ENCODE measurements around the gene PNMA8B.

Gene PNMA8B

GRCh38 chr19:46493236-46494145 is 2.2 kb downstream of the PNMA8B start:
- no peak overlapping the region; the same call in 1 of the 2 replicates for H3K4me3 ChIP-seq (ENCODE audit: control insufficient read depth, low read depth, low read length)
- no peak for DNase-seq (ENCODE audit: low read depth)

GRCh38 chr19:46492841-46493235 is 2.8 kb downstream of the PNMA8B start:
- no peak for TF ChIP-seq CTCF (IDR thresholded peaks at IDR 0.05; ENCODE audit: control insufficient read depth, insufficient read depth, low read depth, low read length, missing control alignments)
- DNase-seq (ENCODE audit: low read depth): no peak
- no peak overlapping the region for H3K4me3 ChIP-seq (ENCODE audit: control insufficient read depth, low read depth, low read length)

More at GRCh38 chr19:46493236-46494145, 2.2 kb downstream of the PNMA8B start:
- no peak for TF ChIP-seq CTCF (IDR thresholded peaks at IDR 0.05; ENCODE audit: control insufficient read depth, insufficient read depth, low read depth, low read length, missing control alignments)

GRCh38 chr19:46491975-46492682 is 3.5 kb downstream of the PNMA8B start:
- DNase-seq (ENCODE audit: low read depth): no peak
- H3K4me3 ChIP-seq (ENCODE audit: control insufficient read depth, low read depth, low read length): no peak overlapping the region
- TF ChIP-seq CTCF (IDR thresholded peaks at IDR 0.05; ENCODE audit: control insufficient read depth, insufficient read depth, low read depth, low read length, missing control alignments): no peak

- no peak overlapping the region for H3K4me3 ChIP-seq (ENCODE audit: control insufficient read depth, low read depth, low read length)
- no peak for TF ChIP-seq CTCF (IDR thresholded peaks at IDR 0.05; ENCODE audit: control insufficient read depth, insufficient read depth, low read depth, low read length, missing control alignments)
- no peak for DNase-seq (ENCODE audit: low read depth)
Observed at GRCh38 chr19:46490774-46491173, 4.9 kb downstream of the PNMA8B start.

GRCh38 chr19:46489445-46490272 is 6.0 kb downstream of the PNMA8B start:
- no peak for DNase-seq (ENCODE audit: low read depth)
- TF ChIP-seq CTCF (IDR thresholded peaks at IDR 0.05; ENCODE audit: control insufficient read depth, insufficient read depth, low read depth, low read length, missing control alignments): peak; percentile 35
- no peak overlapping the region for H3K4me3 ChIP-seq (ENCODE audit: control insufficient read depth, low read depth, low read length)

GRCh38 chr19:46488551-46488950 is 7.1 kb downstream of the PNMA8B start:
- DNase-seq (ENCODE audit: low read depth): no peak
- H3K4me3 ChIP-seq (ENCODE audit: control insufficient read depth, low read depth, low read length): no peak overlapping the region
- no peak for TF ChIP-seq CTCF (IDR thresholded peaks at IDR 0.05; ENCODE audit: control insufficient read depth, insufficient read depth, low read depth, low read length, missing control alignments)

Measured in AG09309 (cell line).